ENCODE measurements around the gene RPL23. TPM values are rescaled to one million over a fixed set of nuclear protein-coding genes. Genes with fewer than 3 reads are reported as not detected.
A peak's percentile ranks its signal among the peaks of the same experiment; 100 is the strongest.

RPL23 gene
- total and polyA plus RNA-seq, 2 experiments from 2014 or later, result 877 to 4,267 TPM

- Mint-ChIP-seq H3K27ac (peak overlapping the region; percentile 97), H3K4me3 (peak overlapping the region; percentile 64), H3K36me3 (ENCODE audit: low read depth) (peaks cover 47% of the 10 kb centered on the region), H3K9me3 (no peaks in the 10 kb centered on the region), H3K27me3 (ENCODE audit: insufficient read depth, low read depth, poor library complexity) (peaks cover 22% of the 10 kb centered on the region), H3K4me1 (peaks cover 85% of the 10 kb centered on the region)
- no peaks in the 10 kb centered on the region; the same call in 1 of the 2 replicates for H4K20me1 ChIP-seq (replicated peaks; ENCODE audit: insufficient read depth)
- peak overlapping the region; percentile 82 for H3K4me2 ChIP-seq
- H2AFZ ChIP-seq, result no peak overlapping the region
- peaks cover 90% of the 10 kb centered on the region for H3K4me1 ChIP-seq (ENCODE audit: insufficient read depth)
- peaks cover 4% of the 10 kb centered on the region; the same call in 1 of the 2 replicates for H3K36me3 ChIP-seq (ENCODE audit: insufficient read depth)
- no peaks in the 10 kb centered on the region for H3K9me2 ChIP-seq (ENCODE audit: insufficient read depth)
- H3K27me3 ChIP-seq (ENCODE audit: insufficient read depth), result no peaks in the 10 kb centered on the region
- ATAC-seq (peak; percentile 82), DNase-seq (ENCODE audit: low spot score) (peak; percentile 98)
- H3K27ac ChIP-seq (ENCODE audit: low read depth), result peak overlapping the region; percentile 98
- peak overlapping the region; percentile 47 for H3K4me3 ChIP-seq
- 0 out of 2 replicates have a peak, but pooled peaks cover 5% of the 10 kb centered on the region for H3F3A ChIP-seq (replicated peaks; ENCODE audit: low read depth)
- TF ChIP-seq CREB1 (CRISPR knock-in tag; IDR thresholded peaks at IDR 0.05; ENCODE audit: low read depth), result no peak
- TF ChIP-seq EZH2phosphoT487 (IDR thresholded peaks at IDR 0.05; ENCODE audit: unreplicated experiment), result no peak
- no peak for TF ChIP-seq EZH2 (IDR thresholded peaks at IDR 0.05; ENCODE audit: low read depth, unreplicated experiment)
- TF ChIP-seq, protein P1, sequence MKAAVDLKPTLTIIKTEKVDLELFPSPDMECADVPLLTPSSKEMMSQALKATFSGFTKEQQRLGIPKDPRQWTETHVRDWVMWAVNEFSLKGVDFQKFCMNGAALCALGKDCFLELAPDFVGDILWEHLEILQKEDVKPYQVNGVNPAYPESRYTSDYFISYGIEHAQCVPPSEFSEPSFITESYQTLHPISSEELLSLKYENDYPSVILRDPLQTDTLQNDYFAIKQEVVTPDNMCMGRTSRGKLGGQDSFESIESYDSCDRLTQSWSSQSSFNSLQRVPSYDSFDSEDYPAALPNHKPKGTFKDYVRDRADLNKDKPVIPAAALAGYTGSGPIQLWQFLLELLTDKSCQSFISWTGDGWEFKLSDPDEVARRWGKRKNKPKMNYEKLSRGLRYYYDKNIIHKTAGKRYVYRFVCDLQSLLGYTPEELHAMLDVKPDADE (IDR thresholded peaks at IDR 0.05), result peak; percentile 69; the same call in 1 of the 2 replicates
- peaks cover 84% of the 10 kb centered on the region for H3K79me2 ChIP-seq (replicated peaks; ENCODE audit: insufficient read depth)
Measured at GRCh38 chr17:38879878-38880665, 26.6 kb upstream of the RPL23 start.

DNA sequence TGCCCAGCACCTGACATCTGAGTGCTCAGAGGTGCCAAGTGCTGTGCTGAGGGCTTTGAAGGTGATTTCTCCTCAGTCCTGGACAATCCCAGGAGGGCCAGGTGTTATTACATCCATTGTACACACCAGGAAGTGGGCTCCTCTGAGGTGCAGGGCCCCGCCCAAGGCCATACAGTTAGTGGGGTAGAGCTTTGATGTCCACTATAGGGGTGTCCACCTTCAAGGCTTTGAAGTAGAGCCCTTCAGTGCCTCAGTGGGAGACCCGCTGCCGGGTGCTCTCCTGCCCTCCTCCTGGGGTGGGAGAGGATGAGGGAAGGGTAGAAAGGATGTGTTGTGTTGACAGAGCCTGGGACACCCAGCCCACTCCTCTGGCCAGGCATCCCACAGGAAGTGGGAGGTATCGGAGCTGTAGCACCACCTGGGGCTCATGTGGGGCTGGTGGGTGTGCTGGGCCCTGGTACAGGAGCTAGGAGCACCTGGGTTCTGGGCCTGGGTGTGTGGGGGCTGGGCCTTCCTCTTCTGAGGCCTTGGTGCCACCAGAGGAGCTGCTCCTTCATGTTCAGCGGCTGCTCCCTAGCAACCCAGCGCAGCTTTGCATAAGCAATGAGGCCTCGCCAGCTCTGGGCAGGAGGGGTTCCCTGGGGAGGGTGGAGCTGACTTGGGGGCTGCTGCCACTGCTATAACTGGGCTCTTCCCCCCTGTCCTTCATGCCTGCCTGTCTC is 23.8 kb upstream of the RPL23 start:
- ATAC-seq (peak; percentile 48), DNase-seq (ENCODE audit: low spot score) (peak; percentile 59)
- peaks cover 8% of the 10 kb centered on the region; the same call in 1 of the 2 replicates for H4K20me1 ChIP-seq (replicated peaks; ENCODE audit: insufficient read depth)
- Mint-ChIP-seq H3K4me3 (no peak overlapping the region; the same call in 2 of the 3 replicates), H3K4me1 (peaks cover 85% of the 10 kb centered on the region), H3K36me3 (ENCODE audit: low read depth) (peaks cover 34% of the 10 kb centered on the region), H3K27me3 (ENCODE audit: insufficient read depth, low read depth, poor library complexity) (peaks cover 13% of the 10 kb centered on the region), H3K27ac (peak overlapping the region; percentile 89), H3K9me3 (no peaks in the 10 kb centered on the region)
- TF ChIP-seq JUNB (IDR thresholded peaks at IDR 0.05; ENCODE audit: unreplicated experiment) (no peak), POLR2AphosphoS5 (IDR thresholded peaks at IDR 0.05; ENCODE audit: low read depth) (no peak), NANOG (IDR thresholded peaks at IDR 0.05; ENCODE audit: borderline replicate concordance) (no peak), ZNF331 (CRISPR knock-in tag; IDR thresholded peaks at IDR 0.05; ENCODE audit: low read depth) (no peak), CTCF (conservative IDR thresholded peaks at IDR 0.05; ENCODE audit: low read depth in 2 of 2) (no peak; a peak in 1 of 4 replicates), CREB1 (CRISPR knock-in tag; IDR thresholded peaks at IDR 0.05; ENCODE audit: low read depth) (no peak)
- TF ChIP-seq, protein P1 (IDR thresholded peaks at IDR 0.05), result no peak
- H3K4me3 ChIP-seq, result no peak overlapping the region; the same call in 1 of the 2 replicates
- peaks cover 4% of the 10 kb centered on the region; the same call in 1 of the 2 replicates for H3K36me3 ChIP-seq (ENCODE audit: insufficient read depth)
- H3K27ac ChIP-seq (ENCODE audit: low read depth), result peak overlapping the region; percentile 98; the same call in 1 of the 2 replicates
- 0 out of 2 replicates have a peak, but pooled peaks cover 5% of the 10 kb centered on the region for H3F3A ChIP-seq (replicated peaks; ENCODE audit: low read depth)
- H3K27me3 ChIP-seq (ENCODE audit: insufficient read depth), result no peaks in the 10 kb centered on the region
- H2AFZ ChIP-seq, result no peak overlapping the region
- peak overlapping the region; percentile 65 for H3K4me2 ChIP-seq
- peaks cover 86% of the 10 kb centered on the region for H3K79me2 ChIP-seq (replicated peaks; ENCODE audit: insufficient read depth)
- no peaks in the 10 kb centered on the region for H3K9me2 ChIP-seq (ENCODE audit: insufficient read depth)
- peaks cover 86% of the 10 kb centered on the region for H3K4me1 ChIP-seq (ENCODE audit: insufficient read depth)

All from GM23338 (cell line).